HG02885 (cell line): ENCODE data around the gene MTCL1.

Experiments
- ATAC-seq: cut with Tn5 transposase; IDR thresholded peaks from one replicate; pipeline ENCODE4 v1.9.1; 2021; ENCODE audit warnings: mild to moderate bottlenecking; ENCODE audit not compliant: unreplicated experiment, poor library complexity

MTCL1 gene

DNA sequence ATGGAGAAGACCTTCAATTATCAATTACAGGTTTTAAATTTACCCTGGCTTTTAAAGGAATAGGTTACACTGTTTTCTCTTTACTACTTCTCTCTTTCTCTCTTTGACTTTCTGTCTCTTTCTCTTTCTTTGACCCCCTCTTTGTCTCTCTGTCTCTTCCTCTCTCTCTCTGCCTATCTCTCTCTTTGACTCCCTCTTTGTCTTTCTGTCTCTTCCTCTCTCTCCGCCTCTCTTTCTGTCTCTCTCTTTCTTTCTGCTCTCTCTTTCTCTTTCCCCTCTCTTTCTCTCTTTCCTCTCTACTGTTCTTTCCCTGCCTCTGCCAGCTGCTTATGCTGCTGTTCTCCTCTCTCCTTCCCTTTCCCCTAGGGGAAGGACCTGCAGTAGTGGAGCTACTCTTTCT, 175.7 kb downstream of the MTCL1 start:
- no peak for ATAC-seq
